GM12872 (cell line): ENCODE data around the gene SLC13A4.

Experiments used
- TF ChIP-seq, protein P1 (sequence below): IDR thresholded peaks from 3 replicates; pipeline ENCODE4 v1.5.1; 2011; ENCODE audit warnings: low read depth, mild to moderate bottlenecking, low read length, moderate library complexity; ENCODE audit not compliant: insufficient read depth

SLC13A4 gene

GRCh38 chr7:135770139-135770710 lies 42.2 kb upstream of the SLC13A4 start:
- TF ChIP-seq, protein P1, sequence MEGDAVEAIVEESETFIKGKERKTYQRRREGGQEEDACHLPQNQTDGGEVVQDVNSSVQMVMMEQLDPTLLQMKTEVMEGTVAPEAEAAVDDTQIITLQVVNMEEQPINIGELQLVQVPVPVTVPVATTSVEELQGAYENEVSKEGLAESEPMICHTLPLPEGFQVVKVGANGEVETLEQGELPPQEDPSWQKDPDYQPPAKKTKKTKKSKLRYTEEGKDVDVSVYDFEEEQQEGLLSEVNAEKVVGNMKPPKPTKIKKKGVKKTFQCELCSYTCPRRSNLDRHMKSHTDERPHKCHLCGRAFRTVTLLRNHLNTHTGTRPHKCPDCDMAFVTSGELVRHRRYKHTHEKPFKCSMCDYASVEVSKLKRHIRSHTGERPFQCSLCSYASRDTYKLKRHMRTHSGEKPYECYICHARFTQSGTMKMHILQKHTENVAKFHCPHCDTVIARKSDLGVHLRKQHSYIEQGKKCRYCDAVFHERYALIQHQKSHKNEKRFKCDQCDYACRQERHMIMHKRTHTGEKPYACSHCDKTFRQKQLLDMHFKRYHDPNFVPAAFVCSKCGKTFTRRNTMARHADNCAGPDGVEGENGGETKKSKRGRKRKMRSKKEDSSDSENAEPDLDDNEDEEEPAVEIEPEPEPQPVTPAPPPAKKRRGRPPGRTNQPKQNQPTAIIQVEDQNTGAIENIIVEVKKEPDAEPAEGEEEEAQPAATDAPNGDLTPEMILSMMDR = no peak

- TF ChIP-seq, protein P1 = no peak
These were observed 41.2 kb upstream of the SLC13A4 start for GRCh38 chr7:135769005-135769802.

GRCh38 chr7:135768467-135768866 lies 40.5 kb upstream of the SLC13A4 start:
- TF ChIP-seq, protein P1 = no peak

DNA sequence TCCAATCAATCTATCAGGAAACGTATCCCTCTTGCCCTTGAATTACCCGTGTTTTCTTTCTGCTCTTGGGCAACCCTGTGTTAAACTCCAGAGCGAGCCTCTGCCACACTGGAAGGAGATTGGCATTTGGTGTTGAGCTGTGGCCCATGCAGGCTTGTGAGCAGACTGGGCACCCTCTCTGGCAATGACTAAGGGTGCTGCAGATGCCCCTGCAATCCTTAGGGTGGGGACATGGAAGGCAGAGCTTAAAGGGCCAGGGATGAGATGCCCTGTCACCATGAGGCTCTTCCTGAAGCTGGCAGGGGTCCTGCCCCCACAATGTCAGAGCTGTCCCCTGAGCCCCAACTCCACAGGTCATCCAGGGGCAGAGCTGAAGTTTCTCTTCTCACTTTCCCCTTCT lies 40.1 kb upstream of the SLC13A4 start:
- TF ChIP-seq, protein P1 = no peak

- TF ChIP-seq, protein P1 = no peak
These were observed 35.3 kb upstream of the SLC13A4 start for GRCh38 chr7:135763261-135763660.

- TF ChIP-seq, protein P1 = no peak
These were observed 33.9 kb upstream of the SLC13A4 start for GRCh38 chr7:135761751-135762488.

DNA sequence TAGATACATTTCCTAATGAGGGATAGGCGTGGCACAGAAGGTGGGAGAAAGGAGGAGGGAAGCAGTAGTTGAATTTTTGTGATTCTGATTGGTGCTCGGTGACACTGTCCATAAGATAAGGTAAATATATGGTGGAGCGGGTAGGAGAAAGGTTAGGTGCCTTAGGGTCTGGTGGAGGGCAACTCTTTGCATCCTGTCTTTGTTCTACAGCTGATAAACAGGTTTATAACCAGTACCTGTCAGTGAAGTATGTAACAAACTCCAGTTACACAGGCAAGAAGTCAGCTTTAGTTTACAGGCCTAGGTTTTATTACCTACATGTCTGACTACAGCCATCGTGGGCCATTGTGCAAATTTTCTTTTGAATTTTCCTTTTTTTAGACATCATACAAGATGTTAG lies 31.5 kb upstream of the SLC13A4 start:
- TF ChIP-seq, protein P1 = no peak
